PFSK-1 (cell line): ENCODE data around the gene VPS8.

Experiments
- FOXP2 ChIP-seq: optimal IDR thresholded peaks from 2 replicates; pipeline ENCODE3; 2011; ENCODE audit warnings: borderline replicate concordance, control low read depth, inconsistent platforms; ENCODE audit not compliant: insufficient read depth; ENCODE audit errors: extremely low read length, extremely low read depth
- POLR2AphosphoS5 ChIP-seq: IDR thresholded peaks from 2 replicates; pipeline ENCODE4 v1.6.1; 2012; ENCODE audit warnings: low read depth, mild to moderate bottlenecking, control low read depth, low read length, moderate library complexity
- REST ChIP-seq, 2 experiments: IDR thresholded peaks; 2 replicates each; pipeline versions ENCODE4 v1.6.1 to v1.8.0; 2011 to 2012; ENCODE audit warnings: low read depth in 2 of 2, low read length in 2 of 2, control low read depth in 1 of 2, inconsistent platforms in 1 of 2, mild to moderate bottlenecking in 1 of 2, moderate library complexity in 1 of 2; ENCODE audit not compliant: insufficient read depth in 1 of 2
- SIN3A ChIP-seq: IDR thresholded peaks from 2 replicates; pipeline ENCODE4 v1.6.1; 2012; ENCODE audit warnings: mild to moderate bottlenecking, low read length, moderate library complexity, borderline replicate concordance; ENCODE audit not compliant: insufficient read depth
- TAF1 ChIP-seq: IDR thresholded peaks from 2 replicates; pipeline ENCODE4 v1.6.1; 2012; ENCODE audit warnings: low read length, control low read depth, borderline replicate concordance; ENCODE audit not compliant: insufficient read depth

The VPS8 gene

GRCh38 chr3:184812662-184813042 is 686 bp downstream of the VPS8 start:
- no peak for TF ChIP-seq POLR2AphosphoS5
- TF ChIP-seq SIN3A = no peak
- no peak for TF ChIP-seq FOXP2
- no peak for TF ChIP-seq TAF1
- no peak for TF ChIP-seq REST (IDR thresholded peaks at IDR 0.05; ENCODE audit: insufficient read depth in 1 of 2, low read depth in 2 of 2, low read length in 2 of 2)

- TF ChIP-seq REST (IDR thresholded peaks at IDR 0.05; ENCODE audit: insufficient read depth in 1 of 2, low read depth in 2 of 2, low read length in 2 of 2) = no peak
- no peak for TF ChIP-seq SIN3A
- TF ChIP-seq TAF1 = no peak
- no peak for TF ChIP-seq POLR2AphosphoS5
- no peak for TF ChIP-seq FOXP2
Observed at GRCh38 chr3:184813357-184813756, 1.4 kb downstream of the VPS8 start.

GRCh38 chr3:184814214-184814613 is 2.2 kb downstream of the VPS8 start:
- no peak for TF ChIP-seq FOXP2
- TF ChIP-seq SIN3A = no peak
- TF ChIP-seq POLR2AphosphoS5 = no peak
- TF ChIP-seq TAF1 = no peak
- TF ChIP-seq REST (IDR thresholded peaks at IDR 0.05; ENCODE audit: insufficient read depth in 1 of 2, low read depth in 2 of 2, low read length in 2 of 2) = no peak

- TF ChIP-seq SIN3A = no peak
- no peak for TF ChIP-seq FOXP2
- TF ChIP-seq TAF1 = no peak
- no peak for TF ChIP-seq POLR2AphosphoS5
- TF ChIP-seq REST (IDR thresholded peaks at IDR 0.05; ENCODE audit: insufficient read depth in 1 of 2, low read depth in 2 of 2, low read length in 2 of 2) = no peak
Observed at GRCh38 chr3:184815046-184815930, 3.3 kb downstream of the VPS8 start.
